Measurements from ENCODE around the gene KDM2A.
A peak's percentile ranks its signal among the peaks of the same experiment; 100 is the strongest.

KDM2A gene

GRCh38 chr11:67239783-67240575 is 120.9 kb downstream of the KDM2A start:
- peak; percentile 97 for DNase-seq

GRCh38 chr11:67240576-67241389 is 121.7 kb downstream of the KDM2A start:
- DNase-seq = peak; percentile 87

DNA sequence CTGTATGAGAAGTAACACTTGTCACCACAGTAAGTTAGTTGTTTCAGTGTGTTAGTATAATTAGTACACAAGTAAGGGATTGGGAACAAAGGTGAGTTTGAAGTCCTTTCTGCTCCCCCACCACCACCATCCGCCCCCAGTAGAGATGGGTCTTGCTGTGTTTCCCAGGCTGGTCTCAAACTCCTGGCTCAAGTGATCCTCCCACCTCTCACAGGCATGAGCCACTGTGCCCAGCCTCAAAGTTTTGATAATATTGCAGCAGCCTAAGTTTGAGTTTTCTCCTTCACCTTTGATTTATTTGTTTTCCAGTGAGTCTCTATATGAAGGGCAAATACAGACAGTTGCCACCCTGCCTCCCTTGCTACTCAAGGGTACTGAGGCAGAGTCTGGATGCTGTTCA is 123.5 kb downstream of the KDM2A start:
- no peak for DNase-seq

- DNase-seq = no peak
Measured at GRCh38 chr11:67243051-67243450, 124.0 kb downstream of the KDM2A start.

- DNase-seq = no peak
Measured at GRCh38 chr11:67245046-67245445, 126.0 kb downstream of the KDM2A start.

DNA sequence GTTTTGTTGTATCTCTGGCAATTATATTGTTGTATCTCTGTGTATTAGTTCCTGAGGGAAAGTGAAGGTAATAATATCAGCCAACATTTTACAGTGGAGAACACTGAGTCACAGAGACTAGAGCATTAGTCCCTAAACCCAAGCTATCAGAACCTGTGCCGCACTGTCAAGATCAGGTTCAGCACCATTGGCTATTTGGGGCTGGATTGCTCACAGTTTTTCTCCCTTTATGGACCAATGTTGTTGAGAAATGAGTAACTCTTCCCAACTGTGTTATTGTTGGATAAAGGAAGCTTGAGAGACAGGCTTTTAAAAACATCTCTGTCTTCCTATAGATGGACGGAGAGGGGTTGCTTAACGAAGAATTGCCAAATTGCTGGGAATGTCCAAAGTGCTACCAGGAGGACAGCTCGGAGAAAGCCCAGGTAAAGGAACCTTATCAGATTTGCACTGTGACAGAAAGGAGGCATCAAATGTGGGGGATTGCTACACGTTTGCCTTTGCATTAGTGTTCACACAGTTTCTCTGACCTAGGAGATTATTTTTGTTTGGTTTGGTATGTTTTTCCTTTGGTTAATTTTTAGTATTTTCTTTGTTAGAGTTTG is 129.0 kb downstream of the KDM2A start:
- no peak for DNase-seq

DNA sequence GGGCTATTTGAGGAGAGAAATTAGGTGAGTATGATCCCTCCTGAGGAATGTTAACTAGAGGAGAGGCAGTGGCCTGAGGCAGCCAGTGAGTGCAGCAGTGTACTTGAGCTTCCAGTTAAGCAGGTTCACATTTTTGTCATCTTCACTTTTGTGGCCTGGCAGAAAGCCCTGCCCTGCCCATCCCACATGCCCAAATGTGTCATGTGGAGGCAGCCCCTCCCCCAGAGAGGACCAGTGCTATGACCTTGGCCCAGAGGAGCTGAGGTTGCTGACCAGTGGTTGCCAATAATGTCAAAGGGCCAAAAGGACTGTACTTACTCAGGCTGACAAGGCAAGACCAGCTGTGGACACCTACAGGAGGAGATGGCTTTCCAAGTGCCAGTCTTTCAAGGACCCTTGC is 129.6 kb downstream of the KDM2A start:
- no peak for DNase-seq

GRCh38 chr11:67250059-67251043 is 131.3 kb downstream of the KDM2A start:
- DNase-seq = no peak

DNA sequence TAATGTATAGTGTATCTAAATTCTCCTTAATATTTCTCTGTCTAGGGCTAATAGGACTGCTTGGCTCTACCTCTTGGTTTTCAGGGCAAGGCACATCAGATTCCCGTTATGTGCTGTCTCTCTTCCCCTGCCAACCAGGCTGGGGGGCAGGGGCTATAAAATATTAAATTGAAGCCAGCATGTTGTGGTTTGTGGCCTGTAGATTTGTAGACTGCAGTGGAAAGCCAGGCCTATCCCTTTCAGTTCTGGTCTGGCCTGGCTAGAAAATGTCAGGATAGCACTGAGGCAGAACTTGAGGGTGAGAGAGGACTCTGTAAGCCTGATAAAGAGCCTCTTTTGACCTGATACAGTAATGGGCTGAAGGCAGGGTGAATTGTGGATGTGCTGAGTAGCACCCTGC is 132.8 kb downstream of the KDM2A start:
- DNase-seq = no peak

DNA sequence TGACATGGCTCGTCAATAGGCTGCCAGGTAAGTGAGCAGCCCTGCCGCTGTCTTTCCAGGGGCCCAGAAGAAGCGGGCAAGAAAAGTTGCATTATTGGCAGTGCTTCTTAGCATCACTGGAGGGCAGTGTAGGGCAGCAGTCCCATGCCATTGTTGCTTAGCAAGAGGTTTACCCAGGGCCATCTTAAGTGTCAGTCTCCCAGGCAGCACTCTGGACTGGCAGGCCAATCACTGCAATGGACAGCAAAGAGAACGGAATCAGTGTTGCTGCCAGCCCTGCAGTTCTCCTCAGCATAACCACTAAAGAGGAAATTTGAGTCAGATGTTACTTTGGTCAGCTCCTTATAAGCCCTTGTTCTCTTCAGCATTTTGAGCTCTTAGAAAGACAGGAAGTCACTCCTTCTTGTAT is 133.8 kb downstream of the KDM2A start:
- DNase-seq = no peak

DNA sequence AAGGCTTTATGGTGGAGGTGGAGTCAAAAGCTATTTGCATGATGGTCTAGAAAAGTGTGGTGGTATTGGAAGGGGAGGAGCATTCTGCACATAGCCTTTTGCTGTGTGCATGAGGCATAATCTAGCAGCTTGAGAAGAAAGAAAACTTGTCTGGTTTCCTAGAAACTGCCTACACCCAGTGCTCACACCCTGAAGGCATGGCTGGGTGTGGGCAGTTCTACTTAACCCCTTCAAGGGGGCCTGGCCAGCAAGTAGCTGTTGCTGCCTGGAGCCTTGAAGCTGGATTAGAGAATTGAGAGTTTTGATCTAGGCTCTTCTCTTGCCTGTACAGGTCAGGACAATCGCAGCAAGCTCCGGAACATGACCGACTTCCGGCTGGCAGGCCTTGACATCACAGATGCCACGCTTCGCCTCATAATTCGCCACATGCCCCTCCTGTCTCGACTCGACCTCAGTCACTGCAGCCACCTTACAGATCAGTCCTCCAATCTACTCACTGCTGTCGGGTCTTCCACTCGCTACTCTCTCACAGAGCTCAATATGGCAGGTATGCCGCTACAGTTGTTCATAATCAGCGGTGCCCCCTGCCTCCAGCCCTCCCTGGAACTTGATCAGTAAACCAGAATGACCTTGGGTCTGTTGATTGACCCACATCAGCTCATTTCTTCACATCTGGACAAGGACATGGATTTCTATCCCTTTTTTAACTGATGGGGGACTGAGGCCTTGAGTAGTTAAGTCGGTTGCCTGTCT is 135.0 kb downstream of the KDM2A start:
- no peak for DNase-seq

- no peak for DNase-seq
Measured at GRCh38 chr11:67254798-67255197, 135.7 kb downstream of the KDM2A start.

GRCh38 chr11:67255353-67255752 is 136.3 kb downstream of the KDM2A start:
- DNase-seq = no peak

- no peak for DNase-seq
Measured at GRCh38 chr11:67255864-67256263, 136.8 kb downstream of the KDM2A start.

DNA sequence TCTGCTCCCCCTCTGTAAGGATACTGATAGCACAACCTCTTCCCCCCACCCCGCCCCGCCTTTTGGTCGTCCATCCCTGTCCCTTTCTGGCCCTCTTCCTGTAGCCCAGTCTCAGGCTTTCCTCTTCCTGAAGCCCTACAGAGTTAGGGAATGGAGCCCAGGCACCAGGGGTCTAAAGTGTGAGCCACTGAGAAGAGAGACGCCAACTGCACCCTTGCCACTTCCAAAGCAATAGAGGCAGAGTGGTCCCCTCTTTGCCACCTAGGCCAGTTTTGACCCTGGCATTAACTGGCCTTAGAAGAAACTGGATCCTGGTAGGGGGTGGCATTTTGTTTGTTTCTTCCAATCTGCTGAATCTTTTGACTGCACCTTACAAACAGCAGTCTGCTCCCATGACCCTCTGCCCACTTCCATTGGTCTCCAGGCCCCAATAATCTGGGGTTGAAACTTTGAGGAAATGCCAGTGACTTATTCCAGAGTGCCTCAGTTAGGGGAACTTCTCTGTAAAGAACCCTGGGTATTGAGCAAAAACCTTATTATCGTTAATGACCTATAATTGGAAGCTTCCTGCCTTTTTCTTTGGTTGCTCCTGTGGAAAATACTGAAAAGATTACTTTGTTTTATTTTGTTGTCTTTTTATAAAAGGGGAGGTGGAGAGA is 137.5 kb downstream of the KDM2A start:
- DNase-seq = no peak

GRCh38 chr11:67260406-67260805 is 141.3 kb downstream of the KDM2A start:
- no peak for DNase-seq

DNA sequence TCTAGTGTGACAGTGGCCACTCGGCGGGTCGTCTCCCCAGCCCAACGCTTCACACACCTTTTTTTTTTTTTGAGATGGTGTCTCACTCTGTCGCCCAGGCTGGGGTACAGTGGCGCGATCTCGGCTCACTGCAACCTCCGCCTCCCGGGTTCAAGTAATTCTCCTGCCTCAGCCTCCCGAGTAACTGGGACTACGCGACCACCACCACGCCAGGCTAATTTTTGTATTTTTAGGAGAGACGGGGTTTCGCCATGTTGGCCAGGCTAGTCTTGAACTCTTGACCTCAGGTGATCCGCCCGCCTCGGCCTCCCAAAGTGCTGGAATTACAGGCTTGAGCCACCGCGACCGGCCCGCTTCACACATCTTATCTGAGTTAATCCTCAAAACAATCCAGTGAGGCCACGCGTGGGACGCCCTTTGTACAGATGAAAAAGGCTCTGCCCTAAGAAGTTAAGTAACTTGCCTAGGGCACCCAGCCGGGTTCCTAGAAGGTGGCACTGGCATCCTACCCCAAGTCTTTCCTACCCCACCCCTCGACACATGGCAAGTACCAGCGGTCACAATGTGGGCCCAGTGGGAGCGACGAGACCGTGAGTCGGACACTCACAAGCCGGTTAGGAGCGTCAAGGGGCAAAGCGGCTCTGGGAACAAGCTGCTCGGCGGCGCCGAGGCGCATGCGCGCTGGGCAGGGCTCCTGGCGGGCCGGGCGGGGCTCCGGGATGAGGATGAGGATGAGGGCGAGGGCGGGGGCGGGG is 142.0 kb downstream of the KDM2A start:
- DNase-seq = peak; percentile 44

- DNase-seq = no peak
Measured at GRCh38 chr11:67261640-67261945, 142.5 kb downstream of the KDM2A start.

- no peak for DNase-seq
Measured at GRCh38 chr11:67261946-67262681, 143.1 kb downstream of the KDM2A start.
